Esophagus squamous epithelium (tissue), 5 donors: Measurements from ENCODE around the gene IGSF10. TPM values are rescaled to one million over a fixed set of nuclear protein-coding genes. Genes with fewer than 3 reads are reported as not detected.

Source experiments
- DNase-seq: peaks from one replicate; lab custom pipeline; 2025; lab: John Stamatoyannopoulos, UW
- H3K27ac ChIP-seq, 4 donors: fragments of 200-600 bp; sonication (generic); one replicate each; pipeline ENCODE4 v1.5.1; 2016 to 2019; ENCODE audit warnings: mild to moderate bottlenecking in 1 of 4
- H3K27me3 ChIP-seq, 4 donors: fragments of 200-600 bp; sonication (generic); 1 replicate in 3 of 4; 2 replicates in 1 of 4; pipeline versions ENCODE4 v1.5.1 to v1.6.0; 2017 to 2021; ENCODE audit warnings: antibody characterized with exemption in 1 of 4
- H3K36me3 ChIP-seq, 3 donors: fragments of 200-600 bp; sonication (generic); one replicate each; pipeline ENCODE4 v1.5.1; 2016 to 2019
- H3K4me1 ChIP-seq, 3 donors: fragments of 200-600 bp; sonication (generic); one replicate each; pipeline ENCODE4 v1.5.1; 2017 to 2019
- H3K4me3 ChIP-seq, 4 donors: fragments of 200-600 bp; sonication (generic); 1 replicate in 3 of 4; 2 replicates in 1 of 4; pipeline ENCODE4 v1.5.1; 2016 to 2019; ENCODE audit warnings: mild to moderate bottlenecking in 2 of 4, moderate library complexity in 1 of 4
- H3K9me3 ChIP-seq, 3 donors: fragments of 200-600 bp; sonication (generic); one replicate each; pipeline ENCODE4 v1.5.1; 2016 to 2019
- POLR2A ChIP-seq, 4 donors: fragments of 450-650 bp; IDR thresholded peaks; one replicate each; pipeline ENCODE4 v1.6.1; 2017; ENCODE audit warnings: antibody characterized with exemption in 4 of 4, mild to moderate bottlenecking in 4 of 4, moderate library complexity in 3 of 4
- WGBS, 2 donors: methylation state at CpG; one replicate each; pipeline ENCODE4 v1.1.5; 2018; 5-methylcytosine and 5-hydroxymethylcytosine counted together
- intact Hi-C: fragments of 100-400 bp; cut with DNase I; formaldehyde crosslinking; loops from one replicate; pipeline ENCODE4 v1.15.0; 2022
- small RNA-seq, 4 donors: library from RNA; depleted of rRNA; stranded (forward); fragments of <200 nt; gene quantifications; one replicate each; pipeline ENCODE3, GENCODE V24; 2016
- total RNA-seq, 4 donors: library from RNA; depleted of rRNA; stranded (reverse); fragments of >200 nt; gene quantifications; one replicate each; pipeline ENCODE4 v1.1.0, GENCODE V29; 2016
- TF ChIP-seq, protein P1 (sequence below), 6 experiments: fragments of 450-650 bp in 4 of 6; fragments of 200-600 bp in 2 of 6; sonication (generic) in 2 of 6; IDR thresholded peaks; one replicate each; pipeline ENCODE4 v1.5.1; 2016 to 2019; ENCODE audit warnings: antibody characterized with exemption in 6 of 6, mild to moderate bottlenecking in 4 of 6, moderate library complexity in 4 of 6
- donor health status: DM: yes; HTN: yes; CAD: no.

Gene IGSF10
- total RNA-seq, 4 donors from 2014 or later = 0.45 to 10.7 (median 1.3) TPM

DNA sequence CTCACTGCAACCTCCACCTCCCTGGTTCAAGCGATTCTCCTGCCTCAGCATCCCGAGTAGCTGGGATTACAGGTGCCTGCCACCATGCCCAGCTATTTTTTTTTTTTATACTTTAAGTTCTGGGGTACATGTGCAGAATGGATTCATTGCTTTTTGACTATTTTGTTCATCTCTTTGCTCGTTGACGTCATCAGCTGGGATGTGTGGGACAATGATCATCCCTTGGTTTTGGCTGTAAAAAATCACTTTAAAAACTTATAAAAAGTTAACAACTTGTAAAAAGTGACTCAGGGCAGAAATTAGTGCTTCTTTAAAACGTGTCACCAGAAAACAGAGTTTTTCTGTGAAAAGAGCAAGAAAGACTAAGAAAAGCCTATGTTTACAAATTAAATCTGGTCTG, 37.8 kb downstream of the IGSF10 start:
- no peak overlapping the region for H3K27ac ChIP-seq
- intact Hi-C loops = no loop called here
- 76 to 85% methylated on average over 5 of the region's 5 CpGs for WGBS, 2 donors
- no peaks in the 10 kb centered on the region for H3K36me3 ChIP-seq
- no peak for DNase-seq
- no peaks in the 10 kb centered on the region for H3K9me3 ChIP-seq
- TF ChIP-seq, protein P1, sequence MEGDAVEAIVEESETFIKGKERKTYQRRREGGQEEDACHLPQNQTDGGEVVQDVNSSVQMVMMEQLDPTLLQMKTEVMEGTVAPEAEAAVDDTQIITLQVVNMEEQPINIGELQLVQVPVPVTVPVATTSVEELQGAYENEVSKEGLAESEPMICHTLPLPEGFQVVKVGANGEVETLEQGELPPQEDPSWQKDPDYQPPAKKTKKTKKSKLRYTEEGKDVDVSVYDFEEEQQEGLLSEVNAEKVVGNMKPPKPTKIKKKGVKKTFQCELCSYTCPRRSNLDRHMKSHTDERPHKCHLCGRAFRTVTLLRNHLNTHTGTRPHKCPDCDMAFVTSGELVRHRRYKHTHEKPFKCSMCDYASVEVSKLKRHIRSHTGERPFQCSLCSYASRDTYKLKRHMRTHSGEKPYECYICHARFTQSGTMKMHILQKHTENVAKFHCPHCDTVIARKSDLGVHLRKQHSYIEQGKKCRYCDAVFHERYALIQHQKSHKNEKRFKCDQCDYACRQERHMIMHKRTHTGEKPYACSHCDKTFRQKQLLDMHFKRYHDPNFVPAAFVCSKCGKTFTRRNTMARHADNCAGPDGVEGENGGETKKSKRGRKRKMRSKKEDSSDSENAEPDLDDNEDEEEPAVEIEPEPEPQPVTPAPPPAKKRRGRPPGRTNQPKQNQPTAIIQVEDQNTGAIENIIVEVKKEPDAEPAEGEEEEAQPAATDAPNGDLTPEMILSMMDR (IDR thresholded peaks at IDR 0.05) = no peak
- no peak for TF ChIP-seq POLR2A (IDR thresholded peaks at IDR 0.05)
- no peak overlapping the region for H3K4me3 ChIP-seq
- no peaks in the 10 kb centered on the region for H3K4me1 ChIP-seq
- no peaks in the 10 kb centered on the region for H3K27me3 ChIP-seq

GRCh38 chr3:151421938-151422337, 38.9 kb downstream of the IGSF10 start:
- Histone ChIP-seq H3K4me3 (no peak overlapping the region), H3K27me3 (no peaks in the 10 kb centered on the region), H3K36me3 (no peaks in the 10 kb centered on the region), H3K9me3 (no peaks in the 10 kb centered on the region), H3K27ac (no peak overlapping the region), H3K4me1 (no peaks in the 10 kb centered on the region)
- no peak for DNase-seq
- TF ChIP-seq, protein P1 (IDR thresholded peaks at IDR 0.05) = no peak
- no peak for TF ChIP-seq POLR2A (IDR thresholded peaks at IDR 0.05)
- intact Hi-C loops = no loop called here
- WGBS, 2 donors = 74 to 77% methylated on average over 4 of the region's 4 CpGs

DNA sequence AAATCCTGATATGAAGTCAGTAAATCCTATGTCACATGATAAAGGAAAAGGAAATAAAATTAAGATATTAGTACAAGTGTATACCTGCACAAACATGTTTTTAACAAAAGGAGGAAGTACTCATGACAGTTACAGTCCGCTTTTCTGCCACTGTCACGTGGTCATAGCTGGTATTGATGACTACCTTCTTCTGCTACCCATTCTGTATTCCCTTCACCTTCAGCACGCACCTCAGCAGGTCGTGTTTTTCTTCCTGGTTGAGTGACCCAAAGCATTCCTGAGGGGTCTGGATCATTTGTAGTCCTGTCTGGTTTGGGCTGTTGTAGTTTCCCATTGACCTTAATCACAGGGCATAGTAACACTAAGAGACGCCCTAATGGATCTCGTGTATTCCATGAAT, 41.1 kb downstream of the IGSF10 start:
- no peaks in the 10 kb centered on the region for H3K4me1 ChIP-seq
- H3K27ac ChIP-seq = no peak overlapping the region
- intact Hi-C loops = no loop called here
- WGBS, 2 donors = 61 to 83% methylated on average over 6 of the region's 6 CpGs
- H3K4me3 ChIP-seq = no peak overlapping the region
- H3K9me3 ChIP-seq = no peaks in the 10 kb centered on the region
- H3K36me3 ChIP-seq = no peaks in the 10 kb centered on the region
- TF ChIP-seq, protein P1 (IDR thresholded peaks at IDR 0.05) = no peak
- TF ChIP-seq POLR2A (IDR thresholded peaks at IDR 0.05) = no peak
- no peaks in the 10 kb centered on the region for H3K27me3 ChIP-seq
- no peak for DNase-seq

DNA sequence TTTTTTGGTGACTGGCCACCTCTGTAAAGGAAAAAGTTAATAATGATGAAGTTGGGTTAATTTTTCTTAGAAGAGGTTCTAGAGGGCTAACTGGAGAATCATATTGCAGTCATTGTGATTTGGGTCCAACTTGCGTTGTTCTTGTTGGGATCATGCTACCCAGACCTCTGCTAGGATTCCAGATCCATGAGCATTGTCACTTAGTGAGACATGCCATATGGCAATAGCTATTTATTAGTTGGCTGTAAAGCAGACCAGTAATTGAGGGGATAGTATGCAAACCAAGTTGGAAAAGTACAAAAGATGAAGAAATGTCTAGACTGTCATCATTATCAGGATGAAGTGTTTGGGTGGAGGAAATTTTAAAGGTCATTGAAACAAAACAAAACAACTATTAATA, 45.6 kb downstream of the IGSF10 start:
- intact Hi-C loops = no loop called here

DNA sequence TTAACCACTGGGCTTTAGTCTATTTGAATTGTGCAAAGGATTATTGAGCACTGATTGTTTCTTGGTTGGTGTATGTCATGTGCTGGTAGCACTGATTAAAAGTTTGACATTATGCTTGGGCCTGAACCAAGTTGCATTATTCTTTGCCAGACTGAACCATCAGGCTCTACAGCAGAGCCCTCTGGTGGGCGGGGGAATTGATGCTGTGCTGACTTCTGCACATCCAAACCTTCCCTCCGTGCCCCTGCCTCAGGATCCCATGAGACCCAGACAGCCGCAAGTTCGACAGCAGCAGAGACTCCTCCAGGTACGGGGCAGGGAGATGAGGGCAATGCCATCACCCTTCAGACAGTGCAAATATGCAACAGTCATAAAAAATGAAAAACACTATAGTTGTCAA, 47.9 kb downstream of the IGSF10 start:
- H3K36me3 ChIP-seq = no peaks in the 10 kb centered on the region
- no peaks in the 10 kb centered on the region for H3K4me1 ChIP-seq
- 80 to 90% methylated on average over 1 to 2 of the region's 5 CpGs for WGBS, 2 donors
- H3K27ac ChIP-seq = no peak overlapping the region
- DNase-seq = no peak
- no peaks in the 10 kb centered on the region for H3K9me3 ChIP-seq
- no peak overlapping the region for H3K4me3 ChIP-seq
- H3K27me3 ChIP-seq = no peaks in the 10 kb centered on the region
- TF ChIP-seq POLR2A (IDR thresholded peaks at IDR 0.05) = no peak
- TF ChIP-seq, protein P1 (IDR thresholded peaks at IDR 0.05) = no peak
- intact Hi-C loops = no loop called here

More for the DNA sequence above, 45.6 kb downstream of the IGSF10 start:
- TF ChIP-seq, protein P1 (IDR thresholded peaks at IDR 0.05) = no peak
- no peak for TF ChIP-seq POLR2A (IDR thresholded peaks at IDR 0.05)
- DNase-seq = no peak
- no peak overlapping the region for H3K27ac ChIP-seq
- H3K9me3 ChIP-seq = no peaks in the 10 kb centered on the region
- no peaks in the 10 kb centered on the region for H3K4me1 ChIP-seq
- no peak overlapping the region for H3K4me3 ChIP-seq
- no peaks in the 10 kb centered on the region for H3K36me3 ChIP-seq
- H3K27me3 ChIP-seq = no peaks in the 10 kb centered on the region
- 43 to 87% methylated on average over 1 of the region's 1 CpG for WGBS, 2 donors

Small RNA genes within 50 kb of the gene (small RNA-seq; reads per million reads assigned to genes)
- gene AC117454.1 = 0 reads per million in 4 donors

Other genes with a start within 250 kb of the IGSF10 start
- 10 to 100 TPM in 1 of 4 donors, 1 to 10 TPM in 2, under 1 TPM in 1; 0.19 to 15.4 (median 3.2) TPM for gene P2RY14, start 182.5 kb downstream of the IGSF10 start, total RNA-seq
- gene GPR87, start 144.2 kb downstream of the IGSF10 start, total RNA-seq = 10 to 100 TPM; 37.8 to 55.1 (median 46.0) TPM
- gene P2RY13, start 131.5 kb downstream of the IGSF10 start, total RNA-seq = 1 to 10 TPM in 2 of 4 donors, under 1 TPM in 1, not detected in 1; 0.18 to 3.1 (median 1.2) TPM
- gene P2RY12, start 76.3 kb downstream of the IGSF10 start, total RNA-seq = 1 to 10 TPM in 2 of 4 donors, not detected in 2; 1.9 to 3.1 TPM